ENCODE measurements around the gene NR0B2.

GRCh38 chr1:26949266-26949925 is 35.6 kb upstream of the NR0B2 start:
- no peak for TF ChIP-seq CTCF (IDR thresholded peaks at IDR 0.05 in 2 of 3, conservative IDR thresholded peaks at IDR 0.05 in 1 of 3; ENCODE audit: borderline replicate concordance in 1 of 3, insufficient read depth in 1 of 3, low read depth in 2 of 3, low read length in 2 of 3)
- TF ChIP-seq RAD21 (IDR thresholded peaks at IDR 0.05; ENCODE audit: low read depth) = no peak
- TF ChIP-seq TCF7L2 (IDR thresholded peaks at IDR 0.05; ENCODE audit: borderline replicate concordance, extremely low read depth, insufficient read depth, insufficient read length) = no peak
- TF ChIP-seq ZFX (IDR thresholded peaks at IDR 0.05) = no peak
- no peak for TF ChIP-seq JUND (IDR thresholded peaks at IDR 0.05)
- no peak for TF ChIP-seq EZH2phosphoT487 (IDR thresholded peaks at IDR 0.05; ENCODE audit: borderline replicate concordance)
- no peak for TF ChIP-seq CEBPB (IDR thresholded peaks at IDR 0.05; ENCODE audit: low read depth)
- no peak for TF ChIP-seq ELF1 (IDR thresholded peaks at IDR 0.05; ENCODE audit: borderline replicate concordance, low read depth)
